GM04503 (cell line): Measurements from ENCODE around the gene RASIP1.

Experiments used
- DNase-seq: peaks from one replicate; pipeline ENCODE4 v3.0.0-alpha.2; 2012; ENCODE audit warnings: low read depth

RASIP1 gene

GRCh38 chr19:48756212-48756611 lies 15.8 kb upstream of the RASIP1 start:
- DNase-seq, result no peak

GRCh38 chr19:48755787-48756186 lies 15.4 kb upstream of the RASIP1 start:
- no peak for DNase-seq

- no peak for DNase-seq
Measured at GRCh38 chr19:48755084-48755641, 14.8 kb upstream of the RASIP1 start, which contains the start of gene FGF21. Gene FGF21 (plus strand): TSS chr19:48755524. CDS start chr19:48756237, 713 bp downstream.

- DNase-seq, result no peak
Measured at GRCh38 chr19:48752496-48753365, 12.3 kb upstream of the RASIP1 start, which contains the start of gene FUT1. Gene FUT1 (minus strand): TSS chr19:48752641. CDS start chr19:48751281, 1,360 bp downstream.

- DNase-seq, result no peak
Measured at GRCh38 chr19:48751845-48752495, 11.6 kb upstream of the RASIP1 start.

GRCh38 chr19:48750771-48751504 lies 10.5 kb upstream of the RASIP1 start:
- no peak for DNase-seq

- no peak for DNase-seq
Measured at GRCh38 chr19:48750351-48750750, 9.9 kb upstream of the RASIP1 start.

GRCh38 chr19:48749571-48750198 lies 9.3 kb upstream of the RASIP1 start:
- DNase-seq, result no peak

- DNase-seq, result peak; percentile 37
Measured at GRCh38 chr19:48746738-48747575, 6.5 kb upstream of the RASIP1 start, which contains the start of gene IZUMO1. Gene IZUMO1 (minus strand): TSS chr19:48746909. CDS start chr19:48745859, 1,050 bp downstream.

- no peak for DNase-seq
Measured at GRCh38 chr19:48746110-48746509, 5.7 kb upstream of the RASIP1 start.

- no peak for DNase-seq
Measured at GRCh38 chr19:48745208-48745995, 5.0 kb upstream of the RASIP1 start.

GRCh38 chr19:48742096-48742495 lies 1.7 kb upstream of the RASIP1 start:
- no peak for DNase-seq

- DNase-seq, result no peak
Measured at GRCh38 chr19:48741129-48741999, 954 bp upstream of the RASIP1 start.

GRCh38 chr19:48739404-48740163 lies 826 bp downstream of the RASIP1 start:
- no peak for DNase-seq

- no peak for DNase-seq
Measured at GRCh38 chr19:48738557-48739403, 1.6 kb downstream of the RASIP1 start.

GRCh38 chr19:48737360-48737998 lies 2.9 kb downstream of the RASIP1 start:
- no peak for DNase-seq
